H1 (cell line): Measurements from ENCODE around the gene TMEM178B. TPM values are rescaled to one million over a fixed set of nuclear protein-coding genes. Genes with fewer than 3 reads are reported as not detected.

Experiments
- CTCF ChIA-PET: fragments of 300-600 bp; sonication (Branson Sonifier 250); formaldehyde crosslinking; loops from one replicate; lab custom pipeline; 2021; ENCODE audit not compliant: partially characterized antibody; lab: Charles Lee
- POLR2A ChIA-PET: fragments of 300-600 bp; sonication (Branson Sonifier 250); formaldehyde crosslinking; loops from one replicate; lab custom pipeline; 2021; ENCODE audit warnings: inconsistent platforms; ENCODE audit not compliant: partially characterized antibody; lab: Charles Lee
- DNase-seq, 2 experiments: peaks; one replicate each; pipeline versions ENCODE4 v3.0.0 to v3.0.0-alpha.2; 2010 to 2022; ENCODE audit warnings: low spot score in 2 of 2, low read depth in 1 of 2, mixed read lengths in 1 of 2
- FAIRE-seq: peaks from 2 replicates; lab custom pipeline; 2011; peaks lifted over from hg19 to GRCh38; lab: Jason Lieb, UNC
- H2AFZ ChIP-seq: 2 replicates; pipeline ENCODE4 v1.8.1; 2012; ENCODE audit warnings: low read length, inconsistent platforms
- H2AK5ac ChIP-seq: 2 replicates; pipeline ENCODE4 v1.6.1; 2013; ENCODE audit warnings: low read depth, low read length
- H2BK120ac ChIP-seq: replicated peaks from 2 replicates; pipeline ENCODE3; 2013; ENCODE audit warnings: low read depth, low read length, inconsistent platforms
- H2BK12ac ChIP-seq: 2 replicates; pipeline ENCODE4 v1.6.1; 2013; ENCODE audit warnings: low read depth, low read length
- H2BK15ac ChIP-seq: 2 replicates; pipeline ENCODE4 v1.6.1; 2013; ENCODE audit warnings: low read length
- H2BK20ac ChIP-seq: 2 replicates; pipeline ENCODE4 v1.6.1; 2013; ENCODE audit warnings: low read length
- H2BK5ac ChIP-seq: 2 replicates; pipeline ENCODE4 v1.6.1; 2013; ENCODE audit warnings: low read depth, low read length
- H3K14ac ChIP-seq: 2 replicates; pipeline ENCODE4 v1.6.1; 2013; ENCODE audit warnings: inconsistent platforms; ENCODE audit not compliant: insufficient read length
- H3K18ac ChIP-seq: 2 replicates; pipeline ENCODE4 v1.6.1; 2013; ENCODE audit warnings: low read length; ENCODE audit errors: extremely low read depth
- H3K23ac ChIP-seq: 2 replicates; pipeline ENCODE4 v1.6.1; 2013; ENCODE audit warnings: inconsistent platforms; ENCODE audit not compliant: insufficient read length
- H3K23me2 ChIP-seq: 2 replicates; pipeline ENCODE4 v1.6.1; 2013; ENCODE audit warnings: low read depth, low read length
- H3K27ac ChIP-seq: 2 replicates; pipeline ENCODE4 v1.6.1; 2011; ENCODE audit warnings: low read depth, low read length, inconsistent platforms
- H3K27me3 ChIP-seq, 4 experiments: replicated peaks in 1 of 4; 1 replicate in 1 of 4; 2 replicates in 3 of 4; pipeline versions ENCODE4 v1.6.1 to v1.8.1; 2011 to 2013; ENCODE audit warnings: low read length in 3 of 4, mild to moderate bottlenecking in 3 of 4, inconsistent platforms in 2 of 4, mixed read lengths in 2 of 4, moderate library complexity in 1 of 4; ENCODE audit not compliant: control insufficient read depth in 3 of 4, insufficient read depth in 3 of 4; ENCODE audit errors: extremely low read depth in 1 of 4
- H3K36me3 ChIP-seq, 4 experiments: 2 replicates each; pipeline versions ENCODE4 v1.6.1 to v1.8.1; 2011 to 2013; ENCODE audit warnings: mild to moderate bottlenecking in 4 of 4, low read length in 3 of 4, moderate library complexity in 2 of 4, control low read depth in 1 of 4, inconsistent platforms in 1 of 4; ENCODE audit not compliant: insufficient read depth in 4 of 4, control insufficient read depth in 2 of 4
- H3K4ac ChIP-seq: replicated peaks from 2 replicates; pipeline ENCODE3; 2013; ENCODE audit warnings: low read length, low read depth, mixed read lengths, inconsistent platforms; ENCODE audit not compliant: insufficient read length
- H3K4me1 ChIP-seq, 4 experiments: replicated peaks in 1 of 4; 1 replicate in 1 of 4; 2 replicates in 3 of 4; pipeline versions ENCODE4 v1.6.1 to v1.8.1; 2011 to 2013; ENCODE audit warnings: low read length in 3 of 4, inconsistent platforms in 2 of 4, mixed read lengths in 1 of 4; ENCODE audit not compliant: insufficient read depth in 4 of 4, control insufficient read depth in 3 of 4
- H3K4me2 ChIP-seq, 2 experiments: 2 replicates each; pipeline versions ENCODE4 v1.6.1 to v1.8.1; 2011 to 2013; ENCODE audit warnings: low read depth in 2 of 2, low read length in 2 of 2, control low read depth in 1 of 2, inconsistent platforms in 1 of 2, mild to moderate bottlenecking in 1 of 2; ENCODE audit not compliant: insufficient read depth in 1 of 2
- H3K4me3 ChIP-seq, 4 experiments: fragments of 200-600, 300-600 bp in 1 of 4; sonication (generic), shearing (Covaris generic), sonication (Bioruptor Twin) in 1 of 4; 2 replicates each; pipeline versions ENCODE4 v1.5.1 to v1.8.1; 2011 to 2016; ENCODE audit warnings: low read length in 4 of 4, low read depth in 3 of 4, control low read depth in 2 of 4, inconsistent platforms in 2 of 4, mild to moderate bottlenecking in 2 of 4, mixed read lengths in 1 of 4, moderate library complexity in 1 of 4; ENCODE audit not compliant: insufficient read depth in 2 of 4; ENCODE audit errors: extremely low read depth in 1 of 4
- H3K56ac ChIP-seq: replicated peaks from 2 replicates; pipeline ENCODE3; 2013; ENCODE audit warnings: low read depth, mild to moderate bottlenecking, mixed read lengths, low read length, inconsistent platforms; ENCODE audit not compliant: insufficient read length
- H3K79me1 ChIP-seq: 2 replicates; pipeline ENCODE4 v1.6.1; 2013; ENCODE audit warnings: low read depth, low read length, control low read depth
- H3K79me2 ChIP-seq, 2 experiments: 2 replicates each; pipeline versions ENCODE4 v1.6.1 to v1.8.1; 2012 to 2013; ENCODE audit warnings: low read length in 2 of 2, mild to moderate bottlenecking in 2 of 2, inconsistent platforms in 1 of 2; ENCODE audit not compliant: insufficient read depth in 2 of 2, control insufficient read depth in 1 of 2
- H3K9ac ChIP-seq, 4 experiments: replicated peaks in 1 of 4; 1 replicate in 1 of 4; 2 replicates in 3 of 4; pipeline versions ENCODE4 v1.6.1 to v1.8.1; 2011 to 2013; ENCODE audit warnings: low read depth in 3 of 4, low read length in 3 of 4, control low read depth in 2 of 4, mild to moderate bottlenecking in 2 of 4, moderate library complexity in 2 of 4, inconsistent platforms in 1 of 4; ENCODE audit errors: extremely low read depth in 1 of 4
- H3K9me3 ChIP-seq, 2 experiments: 2 replicates each; pipeline versions ENCODE4 v1.6.1 to v1.8.1; 2012 to 2013; ENCODE audit warnings: mild to moderate bottlenecking in 2 of 2, moderate library complexity in 2 of 2, control low read depth in 1 of 2, inconsistent platforms in 1 of 2, low read depth in 1 of 2, low read length in 1 of 2, mixed read lengths in 1 of 2; ENCODE audit not compliant: insufficient read depth in 2 of 2
- H4K20me1 ChIP-seq, 2 experiments: replicated peaks in 1 of 2; 2 replicates each; pipeline versions ENCODE3 to v1.8.1; 2011 to 2013; ENCODE audit warnings: inconsistent platforms in 2 of 2, low read length in 2 of 2, mild to moderate bottlenecking in 1 of 2; ENCODE audit not compliant: insufficient read depth in 2 of 2, control insufficient read depth in 1 of 2
- H4K5ac ChIP-seq: 2 replicates; pipeline ENCODE4 v1.6.1; 2013; ENCODE audit warnings: low read length, low read depth, mixed read lengths, inconsistent platforms; ENCODE audit not compliant: insufficient read length
- H4K8ac ChIP-seq: 2 replicates; pipeline ENCODE4 v1.8.0; 2013; ENCODE audit warnings: mild to moderate bottlenecking, moderate library complexity, low read length, inconsistent platforms; ENCODE audit not compliant: insufficient read depth; ENCODE audit errors: extremely low read depth
- H4K91ac ChIP-seq: replicated peaks from 2 replicates; pipeline ENCODE3; 2013; ENCODE audit warnings: low read length, mixed read lengths, inconsistent platforms; ENCODE audit not compliant: insufficient read length
- ASH2L ChIP-seq: fragments of 200-600, 300-600 bp; sonication (generic); IDR thresholded peaks from one replicate; pipeline ENCODE4 v1.7.1; 2017; ENCODE audit warnings: low read length
- CBX8 ChIP-seq: fragments of 300-800, 300-1000 bp; sonication (generic); IDR thresholded peaks from 2 replicates; pipeline ENCODE4 v1.7.1; 2016; ENCODE audit warnings: low read depth, low read length, borderline replicate concordance
- CHD1 ChIP-seq: IDR thresholded peaks from 2 replicates; pipeline ENCODE4 v1.6.1; 2012; ENCODE audit warnings: low read depth, low read length, improper control_type of control experiment
- FOSL1 ChIP-seq: IDR thresholded peaks from 2 replicates; pipeline ENCODE4 v1.6.1; 2011; ENCODE audit warnings: mild to moderate bottlenecking, low read depth, low read length, moderate library complexity; ENCODE audit not compliant: insufficient read depth
- JUN ChIP-seq: IDR thresholded peaks from 2 replicates; pipeline ENCODE4 v1.6.1; 2011; ENCODE audit warnings: low read depth, mild to moderate bottlenecking, improper control_type of control experiment, low read length
- KDM1A ChIP-seq: fragments of 200-600, 300-600 bp; sonication (generic); IDR thresholded peaks from 2 replicates; pipeline ENCODE4 v1.7.1; 2016; ENCODE audit warnings: mild to moderate bottlenecking, low read length, borderline replicate concordance
- MAFK ChIP-seq: IDR thresholded peaks from 2 replicates; pipeline ENCODE4 v1.6.1; 2012; ENCODE audit warnings: low read depth, mild to moderate bottlenecking, improper control_type of control experiment, low read length
- SIN3A ChIP-seq, 2 experiments: IDR thresholded peaks in 1 of 2; conservative IDR thresholded peaks in 1 of 2; 2 replicates each; pipeline ENCODE4 v1.6.1; 2011 to 2012; ENCODE audit warnings: low read length in 2 of 2, improper control_type of control experiment in 1 of 2, low read depth in 1 of 2, mild to moderate bottlenecking in 1 of 2
- SIRT6 ChIP-seq: IDR thresholded peaks from one replicate; pipeline ENCODE4 v1.7.1; 2012; ENCODE audit warnings: low read length, inconsistent platforms
- SP2 ChIP-seq: IDR thresholded peaks from 2 replicates; pipeline ENCODE4 v1.6.1; 2012; ENCODE audit warnings: mild to moderate bottlenecking, low read length, inconsistent platforms
- SRF ChIP-seq: IDR thresholded peaks from 2 replicates; pipeline ENCODE4 v1.6.1; 2011; ENCODE audit warnings: mild to moderate bottlenecking, low read depth, low read length, moderate library complexity
- TCF12 ChIP-seq: IDR thresholded peaks from 2 replicates; pipeline ENCODE4 v1.6.1; 2011; ENCODE audit warnings: low read depth, mild to moderate bottlenecking, low read length
- TEAD4 ChIP-seq: IDR thresholded peaks from 2 replicates; pipeline ENCODE4 v1.6.1; 2012; ENCODE audit warnings: low read depth, low read length, inconsistent platforms, mixed read lengths
- WGBS, 2 experiments: shearing (Covaris generic) in 1 of 2; methylation state at CpG; one replicate each; pipeline versions ENCODE4 v1.1.6 to v1.1.7; 2013 to 2015; ENCODE audit warnings: low lambda C conversion rate in 2 of 2, mixed read lengths in 2 of 2, inconsistent platforms in 1 of 2, low coverage in 1 of 2, missing lambda C conversion rate in 1 of 2; ENCODE audit not compliant: insufficient replicate concordance in 2 of 2, insufficient coverage in 1 of 2, insufficient read length in 1 of 2; ENCODE audit errors: extremely low coverage in 1 of 2, missing lambda C conversion rate in 1 of 2; 5-methylcytosine and 5-hydroxymethylcytosine counted together
- polyA plus RNA-seq, 7 experiments: library from polyadenylated mRNA; depleted of rRNA in 3 of 7; stranded (reverse) in 5 of 7; unstranded in 2 of 7; fragments of >200 nt in 5 of 7; fragments of 200-250 nt in 2 of 7; gene quantifications; 1 replicate in 5 of 7; 2 replicates in 1 of 7; 4 replicates in 1 of 7; pipeline versions ENCODE4 v1.2.1 to v1.2.3, GENCODE V29; 2011 to 2013; ENCODE audit warnings: missing spikeins in 2 of 7, mixed read lengths in 2 of 7
- total RNA-seq: library from RNA; stranded (reverse); fragmentation: NEBNext Ultra II Directional; extraction: Animal tissue kit (Norgen Biotek cat#: 25700); gene quantifications from 2 replicates; pipeline ENCODE4 v1.2.1, GENCODE V29; 2021
- TF ChIP-seq, protein P1 (sequence below): IDR thresholded peaks from 2 replicates; pipeline ENCODE4 v1.6.1; 2011; ENCODE audit warnings: low read depth, mild to moderate bottlenecking, low read length; ENCODE audit not compliant: insufficient read depth

Gene TMEM178B
- total and polyA plus RNA-seq, 2 of the 8 experiments (the other 6 are each of a cell fraction or from before 2014, with no cell fraction given) = 5.3 to 18.1 TPM

DNA sequence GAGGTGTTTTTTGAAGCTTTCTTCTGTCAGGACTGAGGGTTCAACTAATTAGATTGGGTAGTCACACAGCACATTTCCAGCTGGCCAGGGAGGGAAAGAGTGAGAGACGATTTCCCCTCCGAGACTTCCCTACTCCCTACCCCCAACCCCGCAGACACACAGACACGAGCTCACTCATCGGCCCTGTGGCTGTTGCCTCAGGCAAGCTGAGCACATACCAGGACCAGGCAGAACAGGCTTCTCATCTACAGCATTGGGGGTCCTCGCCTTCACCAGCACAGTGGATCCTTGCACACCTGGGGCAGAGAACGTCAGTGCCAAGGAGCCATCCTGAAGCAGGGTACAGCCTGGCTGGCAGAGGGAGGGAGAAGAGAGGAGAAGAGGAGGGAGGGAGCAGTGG lies 144.1 kb downstream of the TMEM178B start:
- peak overlapping the region; percentile 27 for H3K4ac ChIP-seq
- H2BK20ac ChIP-seq = no peak overlapping the region
- no peak overlapping the region for H3K56ac ChIP-seq
- no peaks in the 10 kb centered on the region for H3K36me3 ChIP-seq
- H2AK5ac ChIP-seq = peak overlapping the region; percentile 43; the same call in 1 of the 2 replicates
- WGBS, 2 experiments = 97% methylated on average over 7 of the region's 7 CpGs; no CpG with 5 or more reads in 1 of the 2 experiments
- H3K9me3 ChIP-seq = no peaks in the 10 kb centered on the region
- H3K14ac ChIP-seq = no peak overlapping the region
- H4K20me1 ChIP-seq = peaks cover 0 to 7% of the 10 kb centered on the region in 2 experiments
- no peak overlapping the region for H2BK12ac ChIP-seq
- H4K91ac ChIP-seq = no peak overlapping the region
- peak overlapping the region in 1 of 4 experiments; percentile 4; a peak in 1 of 7 replicates for H3K9ac ChIP-seq
- no peak overlapping the region for H3K18ac ChIP-seq
- no peak overlapping the region for H2AFZ ChIP-seq
- no peak overlapping the region for H3K4me3 ChIP-seq
- H3K4me2 ChIP-seq = no peak overlapping the region
- DNase-seq (no peak), FAIRE-seq (no peak)
- POLR2A ChIA-PET = interaction anchor here (0.6 to 1.8 kb wide), 5 partner anchors 12 to 203 kb away, joined by 3 to 8 read pairs (median 3); partner anchors contain the start of gene MRPS33
- H4K5ac ChIP-seq = no peak overlapping the region
- H3K23ac ChIP-seq = no peak overlapping the region
- no peak overlapping the region for H2BK120ac ChIP-seq
- no peaks in the 10 kb centered on the region for H3K79me2 ChIP-seq
- H3K27me3 ChIP-seq = no peaks in the 10 kb centered on the region
- no peak overlapping the region; the same call in 1 of the 2 replicates for H2BK5ac ChIP-seq
- no peak overlapping the region for H4K8ac ChIP-seq
- no peaks in the 10 kb centered on the region for H3K23me2 ChIP-seq
- H2BK15ac ChIP-seq = no peak overlapping the region; the same call in 1 of the 2 replicates
- CTCF ChIA-PET = interaction anchor here (0.9 to 4.0 kb wide), 10 partner anchors 9 to 203 kb away, joined by 4 to 24 read pairs (median 6); partner anchors contain the start of gene MRPS33
- peaks cover 0 to 6% (median 3%) of the 10 kb centered on the region in 4 experiments; a peak in 5 of 7 replicates for H3K4me1 ChIP-seq
- H3K79me1 ChIP-seq = peaks cover 7% of the 10 kb centered on the region
- no peak overlapping the region for H3K27ac ChIP-seq
- TF ChIP-seq, protein P1, sequence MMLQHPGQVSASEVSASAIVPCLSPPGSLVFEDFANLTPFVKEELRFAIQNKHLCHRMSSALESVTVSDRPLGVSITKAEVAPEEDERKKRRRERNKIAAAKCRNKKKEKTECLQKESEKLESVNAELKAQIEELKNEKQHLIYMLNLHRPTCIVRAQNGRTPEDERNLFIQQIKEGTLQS = no peak
- no peak for TF ChIP-seq FOSL1
- TF ChIP-seq CBX8 = no peak
- TF ChIP-seq KDM1A = no peak
- no peak for TF ChIP-seq SIN3A (conservative IDR thresholded peaks at IDR 0.05 in 1 of 2, IDR thresholded peaks at IDR 0.05 in 1 of 2; ENCODE audit: low read depth in 1 of 2, low read length in 2 of 2)
- no peak for TF ChIP-seq TEAD4
- TF ChIP-seq TCF12 = no peak
- TF ChIP-seq SP2 = no peak
- no peak for TF ChIP-seq SIRT6
- TF ChIP-seq MAFK = no peak
- TF ChIP-seq CHD1 = no peak
- no peak for TF ChIP-seq JUN
- no peak for TF ChIP-seq SRF
- TF ChIP-seq ASH2L = no peak
